CD14-positive monocyte (primary cell): ENCODE data around the gene MED27. TPM values are rescaled to one million over a fixed set of nuclear protein-coding genes. Genes with fewer than 3 reads are reported as not detected.

Experiments used
- DNase-seq, 3 donors: peaks; one replicate each; pipeline ENCODE4 v3.0.0-alpha.2; 2011 to 2022
- H2AFZ ChIP-seq: 2 replicates; pipeline ENCODE4 v1.6.0; 2012; ENCODE audit warnings: mild to moderate bottlenecking, low read depth, low read length, inconsistent platforms; ENCODE audit not compliant: insufficient read depth, poor library complexity, severe bottlenecking
- H3K27ac ChIP-seq, 2 donors: 1 replicate in 1 of 2; 2 replicates in 1 of 2; pipeline ENCODE4 v1.5.1; 2012 to 2013; ENCODE audit warnings: low read length in 2 of 2, control low read depth in 1 of 2, inconsistent platforms in 1 of 2, low read depth in 1 of 2, mild to moderate bottlenecking in 1 of 2
- H3K27me3 ChIP-seq, 2 donors: one replicate each; pipeline versions ENCODE4 v1.6.0 to v1.6.1; 2011 to 2013; ENCODE audit warnings: low read length in 2 of 2; ENCODE audit not compliant: control insufficient read depth in 2 of 2, insufficient read depth in 2 of 2
- H3K36me3 ChIP-seq, 2 donors: replicated peaks in 1 of 2; 1 replicate in 1 of 2; 2 replicates in 1 of 2; pipeline versions ENCODE4 v1.5.1 to v1.6.1; 2012 to 2013; ENCODE audit warnings: low read length in 2 of 2, control low read depth in 1 of 2, inconsistent platforms in 1 of 2, mild to moderate bottlenecking in 1 of 2; ENCODE audit not compliant: insufficient read depth in 2 of 2, control insufficient read depth in 1 of 2
- H3K4me1 ChIP-seq, 2 donors: 1 replicate in 1 of 2; 2 replicates in 1 of 2; pipeline versions ENCODE4 v1.5.1 to v1.6.1; 2012 to 2013; ENCODE audit warnings: low read length in 2 of 2, control low read depth in 1 of 2, inconsistent platforms in 1 of 2, mild to moderate bottlenecking in 1 of 2, moderate library complexity in 1 of 2; ENCODE audit not compliant: insufficient read depth in 2 of 2, control insufficient read depth in 1 of 2
- H3K4me2 ChIP-seq: replicated peaks from 2 replicates; pipeline ENCODE3; 2012; ENCODE audit warnings: low read length, moderate library complexity, mild to moderate bottlenecking; ENCODE audit not compliant: poor library complexity, severe bottlenecking; ENCODE audit errors: extremely low read depth
- H3K4me3 ChIP-seq, 3 experiments: fragments of 200-600 bp in 1 of 3; sonication (generic) in 1 of 3; replicated peaks in 1 of 3; 1 replicate in 2 of 3; 2 replicates in 1 of 3; pipeline ENCODE4 v1.5.1; 2011 to 2013; ENCODE audit warnings: low read length in 3 of 3, mild to moderate bottlenecking in 3 of 3, control low read depth in 2 of 3, low read depth in 2 of 3, inconsistent platforms in 1 of 3, moderate library complexity in 1 of 3
- H3K79me2 ChIP-seq: 2 replicates; pipeline ENCODE4 v1.6.0; 2012; ENCODE audit warnings: mild to moderate bottlenecking, control low read depth, inconsistent platforms, low read length, moderate library complexity; ENCODE audit not compliant: insufficient read depth
- H3K9ac ChIP-seq: 2 replicates; pipeline ENCODE4 v1.6.0; 2017; ENCODE audit warnings: low read length, mild to moderate bottlenecking; ENCODE audit not compliant: insufficient read depth, poor library complexity, severe bottlenecking
- H3K9me3 ChIP-seq, 2 donors: replicated peaks in 1 of 2; 1 replicate in 1 of 2; 2 replicates in 1 of 2; pipeline versions ENCODE4 v1.5.1 to v1.6.1; 2012 to 2013; ENCODE audit warnings: low read length in 2 of 2, control low read depth in 1 of 2; ENCODE audit not compliant: control insufficient read depth in 1 of 2, insufficient read depth in 1 of 2
- H4K20me1 ChIP-seq: 2 replicates; pipeline ENCODE4 v1.6.0; 2012; ENCODE audit warnings: mild to moderate bottlenecking, low read length, control low read depth, moderate library complexity; ENCODE audit not compliant: insufficient read depth
- H3K27ac Mint-ChIP-seq, 7 donors: one replicate each; pipeline ENCODE4 v1.8.0; 2020; ENCODE audit warnings: mild to moderate bottlenecking in 7 of 7, mixed read lengths in 7 of 7, moderate library complexity in 6 of 7, inconsistent platforms in 2 of 7
- H3K27me3 Mint-ChIP-seq, 3 donors: one replicate each; pipeline ENCODE4 v1.8.0; 2021 to 2022; ENCODE audit warnings: low read depth in 3 of 3, mild to moderate bottlenecking in 3 of 3, mixed read lengths in 3 of 3, moderate library complexity in 3 of 3, inconsistent platforms in 1 of 3
- H3K36me3 Mint-ChIP-seq, 2 donors: one replicate each; pipeline ENCODE4 v1.8.0; 2020; ENCODE audit warnings: mixed read lengths in 2 of 2, inconsistent platforms in 1 of 2, mild to moderate bottlenecking in 1 of 2
- H3K4me1 Mint-ChIP-seq: one replicate; pipeline ENCODE4 v1.8.0; 2020; ENCODE audit warnings: mild to moderate bottlenecking, mixed read lengths
- H3K4me3 Mint-ChIP-seq, 2 donors: one replicate each; pipeline ENCODE4 v1.8.0; 2020; ENCODE audit warnings: mild to moderate bottlenecking in 2 of 2, mixed read lengths in 2 of 2, moderate library complexity in 1 of 2
- H3K9me3 Mint-ChIP-seq, 7 donors: one replicate each; pipeline ENCODE4 v1.8.0; 2020 to 2022; ENCODE audit warnings: mixed read lengths in 7 of 7, mild to moderate bottlenecking in 6 of 7, moderate library complexity in 6 of 7, inconsistent platforms in 2 of 7
- CTCF ChIP-seq: fragments of 200-600 bp; IDR thresholded peaks from one replicate; pipeline ENCODE4 v1.8.0; 2022; ENCODE audit warnings: antibody characterized with exemption, mild to moderate bottlenecking
- WGBS: methylation state at CpG from one replicate; pipeline ENCODE4 v1.1.5; 2013; ENCODE audit warnings: missing lambda C conversion rate; ENCODE audit not compliant: insufficient coverage; 5-methylcytosine and 5-hydroxymethylcytosine counted together
- intact Hi-C, 2 donors: fragments of 100-400 bp; cut with micrococcal nuclease; formaldehyde crosslinking; loops; one replicate each; pipeline versions ENCODE4 v1.15.0 to v1.15.1; 2023
- polyA plus RNA-seq, 3 donors: library from polyadenylated mRNA; depleted of rRNA in 1 of 3; unstranded in 2 of 3; stranded (reverse) in 1 of 3; fragments of 300-500 nt in 2 of 3; fragments of >200 nt in 1 of 3; fragmentation: Illumina TruSeq in 2 of 3; gene quantifications; 1 replicate in 2 of 3; 2 replicates in 1 of 3; pipeline ENCODE4 v1.2.3, GENCODE V29; 2012 to 2021

The MED27 gene
- polyA plus RNA-seq, 3 donors: 14.0 to 26.9 (median 25.8) TPM

GRCh38 chr9:131972889-131973288 is 106.8 kb downstream of the MED27 start:
- no peaks in the 10 kb centered on the region for H3K27me3 ChIP-seq
- no peaks in the 10 kb centered on the region for H3K9me3 ChIP-seq
- no peak overlapping the region for H3K4me3 ChIP-seq
- peaks cover 15% of the 10 kb centered on the region for H4K20me1 ChIP-seq
- no peak overlapping the region for H3K27ac Mint-ChIP-seq
- DNase-seq: no peak
- H3K4me3 Mint-ChIP-seq: no peak overlapping the region
- peaks cover 0 to 4% (median 0%) of the 10 kb centered on the region in 3 donors for H3K27me3 Mint-ChIP-seq
- no peak overlapping the region for H3K4me2 ChIP-seq
- no peaks in the 10 kb centered on the region for H3K79me2 ChIP-seq
- peaks cover 0 to 3% of the 10 kb centered on the region in 2 donors for H3K36me3 Mint-ChIP-seq
- H3K9ac ChIP-seq: no peak overlapping the region
- no peaks in the 10 kb centered on the region for H3K36me3 ChIP-seq
- no peak overlapping the region for H2AFZ ChIP-seq
- intact Hi-C loops: no loop called here
- H3K4me1 Mint-ChIP-seq: peaks cover 22% of the 10 kb centered on the region
- H3K27ac ChIP-seq: no peak overlapping the region
- TF ChIP-seq CTCF: no peak
- peaks cover 0 to 2% (median 0%) of the 10 kb centered on the region in 7 donors for H3K9me3 Mint-ChIP-seq
- H3K4me1 ChIP-seq: peaks cover 18 to 24% of the 10 kb centered on the region in 2 donors

- no peak for DNase-seq
- no peak overlapping the region for H3K9ac ChIP-seq
- no peaks in the 10 kb centered on the region for H3K79me2 ChIP-seq
- H3K27ac Mint-ChIP-seq: no peak overlapping the region
- H3K36me3 Mint-ChIP-seq: peaks cover 0 to 3% of the 10 kb centered on the region in 2 donors
- H3K4me1 Mint-ChIP-seq: peaks cover 11% of the 10 kb centered on the region
- H3K27ac ChIP-seq: no peak overlapping the region
- 100% methylated on average over 5 of the region's 6 CpGs for WGBS
- H3K36me3 ChIP-seq: no peaks in the 10 kb centered on the region
- H2AFZ ChIP-seq: no peak overlapping the region
- intact Hi-C loops: no loop called here
- H3K4me3 Mint-ChIP-seq: no peak overlapping the region
- H3K9me3 ChIP-seq: no peaks in the 10 kb centered on the region
- peaks cover 0 to 4% (median 0%) of the 10 kb centered on the region in 3 donors for H3K27me3 Mint-ChIP-seq
- no peak for TF ChIP-seq CTCF
- peaks cover 7 to 11% of the 10 kb centered on the region in 2 donors for H3K4me1 ChIP-seq
- peaks cover 8% of the 10 kb centered on the region for H4K20me1 ChIP-seq
- H3K27me3 ChIP-seq: no peaks in the 10 kb centered on the region
- H3K4me2 ChIP-seq: no peak overlapping the region
- H3K9me3 Mint-ChIP-seq: peaks cover 0 to 2% (median 0%) of the 10 kb centered on the region in 7 donors
- H3K4me3 ChIP-seq: no peak overlapping the region
These were observed 108.1 kb downstream of the MED27 start for GRCh38 chr9:131971482-131972074.
